SKM-1 treated with dmso at 0.1 percent for 144 hours (cell line): ENCODE data around the gene NUDT22.
A peak's percentile ranks its signal among the peaks of the same experiment; 100 is the strongest.
"Not testable (repeated sequence)": the region's sequence is repeated elsewhere in the genome, so short reads cannot be mapped to it uniquely, and the experiment has no call there.

Experiments used
- DNase-seq: peaks from one replicate; lab custom pipeline; 2025; ENCODE audit not compliant: unreplicated experiment; lab: John Stamatoyannopoulos, UW

NUDT22 gene

DNA sequence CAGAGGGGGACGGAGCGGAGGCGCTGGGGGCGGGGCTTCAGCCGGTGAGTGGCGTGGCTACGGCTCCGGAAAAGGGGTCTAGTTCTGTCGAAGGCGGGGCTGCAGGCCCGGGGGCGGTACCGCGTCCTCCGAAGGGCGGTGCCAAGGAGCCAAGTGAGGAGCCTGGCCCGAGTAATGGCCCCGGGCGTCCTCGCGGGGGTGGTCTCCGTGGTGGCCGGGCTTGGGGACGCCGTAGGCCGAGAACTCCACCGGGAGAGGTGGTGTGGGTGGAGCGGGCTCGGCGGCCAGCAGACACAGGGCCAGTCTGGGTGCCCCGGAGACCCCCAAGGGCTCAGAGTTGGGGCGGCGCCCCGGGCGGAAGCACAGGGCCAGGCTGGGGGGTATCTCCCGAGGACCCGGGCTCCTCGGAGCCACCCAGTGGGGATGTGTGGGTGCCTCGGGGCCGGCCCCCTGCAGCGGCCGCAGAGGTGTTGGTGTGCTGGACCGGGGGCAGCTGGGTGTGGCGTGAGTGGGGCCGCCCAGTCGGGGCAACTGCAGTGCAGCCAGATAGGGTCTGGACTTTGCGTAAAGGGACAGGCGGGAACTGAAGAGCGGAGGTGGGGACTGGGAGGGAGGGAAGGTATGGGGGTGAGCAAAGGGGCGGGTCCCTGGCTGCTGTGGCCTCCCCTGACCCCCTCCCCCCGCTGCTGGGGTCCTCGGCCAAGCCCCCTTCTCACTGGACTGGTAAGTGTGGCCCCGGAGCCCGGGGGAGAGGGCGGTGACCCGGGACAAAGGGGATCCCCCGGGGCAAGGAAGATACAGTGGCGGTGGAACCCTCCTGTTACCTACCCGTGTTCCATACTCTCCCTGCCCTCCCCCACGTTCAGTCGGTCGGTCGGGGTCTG is 15.7 kb downstream of the NUDT22 start:
- DNase-seq = peak; percentile 96

DNA sequence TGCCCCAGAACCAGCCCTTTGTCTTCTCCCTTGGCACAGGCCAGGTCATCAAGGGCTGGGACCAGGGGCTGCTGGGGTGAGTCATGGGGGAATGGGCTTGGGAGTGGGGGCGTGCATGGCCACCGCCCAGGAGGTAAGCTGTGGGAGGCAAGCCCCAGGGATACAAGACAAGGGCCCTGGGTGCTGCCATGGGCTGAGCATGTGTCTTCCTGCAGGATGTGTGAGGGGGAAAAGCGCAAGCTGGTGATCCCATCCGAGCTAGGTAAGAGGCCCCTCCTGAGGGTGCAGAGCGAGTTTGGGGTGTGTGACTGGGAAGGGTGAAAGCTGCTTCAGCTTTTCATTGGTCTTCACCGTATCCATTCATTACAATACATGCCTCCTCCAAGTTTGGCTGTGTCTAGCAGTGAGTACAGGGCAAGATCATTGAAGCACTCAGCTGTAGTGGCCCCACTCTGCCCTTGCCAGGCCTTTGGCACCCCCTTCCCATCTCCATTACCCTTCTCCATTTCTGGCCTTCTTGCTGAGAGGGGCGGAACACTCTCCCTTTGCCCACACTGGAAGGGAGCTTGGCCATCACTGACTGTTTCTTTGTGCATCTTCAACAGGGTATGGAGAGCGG is 17.3 kb downstream of the NUDT22 start:
- DNase-seq = no peak

DNA sequence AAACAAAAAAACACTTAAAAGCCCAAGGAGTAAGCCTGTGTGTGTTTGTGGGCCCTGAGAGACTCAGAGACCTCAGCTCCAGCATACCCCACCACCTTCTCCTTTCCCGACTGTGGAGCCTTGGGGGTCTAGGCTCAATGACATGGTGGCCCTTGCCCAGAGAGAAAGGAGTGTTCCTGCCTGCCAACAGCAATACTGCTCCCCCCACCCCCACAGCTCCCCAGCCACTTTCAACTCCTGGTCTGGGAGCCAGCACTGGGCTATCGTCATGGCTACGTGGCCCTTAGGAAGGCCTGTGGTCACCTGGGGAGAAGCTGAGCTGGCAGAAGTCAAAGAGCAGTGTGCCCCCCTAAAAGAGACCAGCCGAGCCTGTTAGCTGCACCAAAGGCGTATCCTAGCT is 18.0 kb downstream of the NUDT22 start:
- DNase-seq = no peak

DNA sequence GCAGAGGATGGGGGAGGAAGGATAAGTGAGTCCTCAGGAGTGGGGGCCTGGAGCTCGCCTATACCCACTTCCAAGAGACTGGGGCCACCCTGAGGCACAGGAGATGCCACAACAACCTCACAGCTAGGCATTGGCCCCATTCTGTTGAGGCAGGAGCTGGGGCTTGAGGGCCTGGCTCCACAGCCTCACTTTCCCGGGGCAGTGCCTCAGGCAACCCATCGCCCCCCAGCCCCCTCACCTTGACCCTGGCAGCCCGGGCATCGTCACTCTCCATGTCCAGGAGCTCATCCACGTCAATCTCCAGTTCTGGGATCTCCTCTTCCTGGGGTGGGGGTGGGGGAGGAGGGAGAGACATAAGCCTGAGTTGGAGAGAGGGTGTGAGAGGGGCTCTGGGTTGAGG is 18.9 kb downstream of the NUDT22 start:
- DNase-seq = no peak

DNA sequence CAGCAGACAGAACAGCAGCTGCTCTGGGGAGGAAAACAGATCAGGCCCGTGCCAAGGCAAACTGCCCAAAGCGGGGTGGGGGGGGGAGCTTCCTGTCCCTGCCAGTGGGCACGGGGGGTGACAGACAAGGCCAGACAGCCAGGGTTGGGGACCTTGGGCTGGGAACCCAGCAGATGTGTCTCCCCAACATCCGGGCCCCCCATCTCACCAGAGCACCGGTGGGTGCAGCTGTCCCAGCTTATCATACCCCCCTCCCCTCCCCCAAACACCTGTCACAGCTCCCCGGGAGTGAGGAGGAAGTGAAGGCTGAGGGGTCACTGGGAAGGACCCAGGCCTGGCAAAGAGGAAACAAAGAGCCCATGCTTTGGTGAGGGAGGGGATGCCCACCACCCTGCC is 19.3 kb downstream of the NUDT22 start:
- no peak for DNase-seq

DNA sequence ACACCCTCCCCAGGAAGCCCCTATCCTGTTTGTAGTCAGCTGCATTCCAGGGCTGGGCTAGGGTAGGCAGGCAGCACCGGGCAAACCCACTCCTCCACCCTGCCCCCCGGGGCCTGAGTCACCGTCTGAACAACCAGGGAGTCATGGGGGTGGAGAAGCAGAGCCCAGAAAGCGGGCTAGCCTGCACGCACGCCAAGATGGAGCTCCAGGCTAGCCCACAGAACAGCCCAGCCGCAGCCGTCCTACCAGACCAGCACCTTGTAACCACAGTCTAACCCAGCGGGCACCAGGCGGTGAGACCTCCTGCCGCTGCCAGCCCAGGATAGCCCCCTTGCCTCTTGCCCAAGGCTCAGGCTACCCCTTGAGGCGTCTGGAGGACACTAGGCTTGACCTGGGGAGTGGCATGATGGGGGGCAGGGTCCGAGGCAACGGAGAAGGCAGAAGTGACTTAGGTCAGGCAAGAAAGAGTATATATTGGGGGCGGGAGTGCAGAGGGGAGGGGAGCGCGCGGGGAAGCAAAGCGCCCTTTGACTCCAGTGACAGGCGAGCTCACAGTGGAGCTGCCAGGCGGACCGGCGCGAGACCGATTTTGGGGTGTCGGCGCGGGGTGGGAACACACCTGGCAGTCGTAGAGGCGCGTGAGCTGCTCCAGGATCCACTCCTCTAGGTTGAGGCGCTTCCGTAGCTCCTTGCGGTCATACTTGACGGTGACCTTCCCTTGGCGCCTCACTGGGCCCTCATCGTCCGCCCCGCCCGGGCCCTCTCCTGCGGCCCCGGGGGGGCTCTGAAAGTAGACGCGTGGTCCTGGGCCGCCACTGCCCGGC is 19.9 kb downstream of the NUDT22 start:
- no peak for DNase-seq

DNA sequence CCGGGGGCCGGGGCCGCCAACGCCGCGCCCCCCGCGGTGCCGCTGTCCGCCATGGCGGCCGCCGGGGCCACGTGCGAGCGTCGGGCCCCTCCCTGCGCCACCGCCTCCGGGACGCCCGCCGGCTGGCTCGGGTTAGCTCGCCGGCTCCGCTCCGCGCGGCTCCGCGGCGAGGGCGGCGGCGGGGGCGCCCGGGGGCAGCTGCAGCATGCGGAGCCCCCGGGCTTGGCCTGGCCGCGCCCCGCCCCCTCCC is 20.5 kb downstream of the NUDT22 start:
- DNase-seq = not testable (repeated sequence)

DNA sequence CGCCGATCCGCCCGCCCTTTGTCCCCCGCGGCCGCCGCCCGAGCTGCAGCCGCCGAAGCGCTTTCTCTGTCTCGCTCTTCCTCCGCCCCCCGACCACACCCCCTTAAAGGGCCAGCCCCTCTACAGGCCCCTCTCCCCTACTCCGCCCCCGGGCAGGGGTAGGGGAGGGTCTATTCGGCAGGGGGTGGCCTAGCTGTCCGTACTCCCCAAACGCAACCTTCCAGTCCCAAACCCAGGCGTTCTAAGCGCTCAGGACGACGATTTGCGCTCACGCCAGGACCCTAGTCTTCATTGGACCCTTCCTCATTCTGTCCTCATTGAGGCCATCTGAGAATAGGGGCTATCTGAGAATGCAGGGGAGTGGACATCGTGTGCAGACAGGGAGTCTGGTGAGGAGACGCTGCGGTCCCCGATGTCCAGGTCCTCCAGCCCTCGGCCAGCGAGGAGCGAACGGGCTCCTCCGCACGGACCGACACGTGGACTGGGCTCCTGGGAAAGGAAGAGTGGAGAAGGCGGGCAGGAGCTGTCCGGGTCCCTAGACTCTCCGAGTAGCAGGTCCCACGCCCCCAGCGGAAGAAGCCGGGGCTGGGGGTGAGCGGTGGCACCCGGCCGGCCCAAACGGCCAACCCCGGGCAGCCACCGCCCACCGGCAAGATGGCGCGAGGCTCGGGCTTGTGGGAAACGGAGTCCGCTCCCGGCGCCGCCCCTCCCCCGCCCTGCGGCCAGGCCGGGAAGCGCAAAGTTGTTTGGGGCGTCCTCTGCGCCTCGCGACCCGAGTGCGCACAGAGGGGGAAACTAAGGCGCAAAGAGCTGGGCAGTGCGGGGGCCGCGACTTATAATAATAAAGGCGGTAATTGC is 21.0 kb downstream of the NUDT22 start, which contains the start of gene PPP1R14B:
Gene PPP1R14B, minus strand, starts transcription at position 73 of the 858 bp plus-strand sequence. CDS start 270 bp downstream, outside the sequence.
- peak; percentile 75 for DNase-seq

DNA sequence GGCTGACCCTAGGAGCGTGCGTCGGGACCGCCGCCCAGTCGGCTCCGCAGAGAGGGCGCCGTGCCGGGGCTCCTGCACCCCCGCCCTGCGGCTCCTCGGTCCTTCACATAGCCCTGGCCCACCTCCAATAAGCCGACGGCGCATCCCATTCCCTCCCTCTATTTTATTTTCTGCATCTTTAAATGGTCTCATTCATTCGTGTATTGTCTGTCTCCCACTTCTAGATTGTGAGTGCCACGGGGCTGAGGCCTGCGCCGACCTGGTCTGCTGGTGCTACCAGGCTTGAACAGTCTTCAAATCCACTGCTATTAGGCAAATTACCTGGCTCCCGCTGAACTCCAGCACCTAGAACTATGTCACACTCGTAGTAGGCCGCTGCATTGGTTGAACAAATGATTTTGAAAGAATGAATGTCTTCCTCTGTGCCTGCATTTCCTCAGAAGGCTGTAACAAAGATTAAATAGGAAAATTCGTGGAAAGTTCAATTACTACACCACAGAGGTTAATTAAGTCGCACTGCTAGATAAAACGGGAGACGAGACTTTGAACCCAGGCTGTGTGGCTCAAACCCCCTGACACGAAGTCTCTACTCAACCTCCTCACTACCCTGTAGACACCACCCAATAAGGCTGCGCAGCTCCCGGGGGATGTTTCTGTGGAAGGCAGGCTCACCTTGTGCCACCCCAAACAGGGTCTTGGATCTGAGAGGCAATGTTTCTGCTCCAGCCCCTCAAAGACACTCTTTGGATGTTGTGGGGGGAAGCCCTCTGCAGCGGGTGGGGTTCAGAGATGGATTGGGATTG is 21.9 kb downstream of the NUDT22 start:
- no peak for DNase-seq

DNA sequence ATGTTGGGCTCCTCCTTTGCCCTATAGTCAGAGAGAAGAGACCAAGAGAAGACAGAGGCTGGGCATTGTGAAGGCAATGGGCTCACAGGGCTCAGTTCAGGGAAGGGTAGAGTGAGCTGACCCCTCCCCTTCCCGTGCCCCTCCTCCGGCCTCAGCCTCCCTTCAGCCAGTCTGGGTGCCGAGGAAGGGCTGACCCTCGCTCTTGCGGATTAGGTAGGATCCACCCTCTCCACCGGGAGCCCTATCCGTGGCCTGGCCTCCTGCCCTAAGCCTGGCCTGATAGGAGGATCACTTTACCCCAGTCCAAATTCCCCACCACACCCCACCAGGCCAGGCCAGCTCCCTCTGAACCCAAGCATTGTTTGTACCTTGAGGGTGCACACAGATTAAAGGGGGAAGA is 22.5 kb downstream of the NUDT22 start:
- DNase-seq = no peak

DNA sequence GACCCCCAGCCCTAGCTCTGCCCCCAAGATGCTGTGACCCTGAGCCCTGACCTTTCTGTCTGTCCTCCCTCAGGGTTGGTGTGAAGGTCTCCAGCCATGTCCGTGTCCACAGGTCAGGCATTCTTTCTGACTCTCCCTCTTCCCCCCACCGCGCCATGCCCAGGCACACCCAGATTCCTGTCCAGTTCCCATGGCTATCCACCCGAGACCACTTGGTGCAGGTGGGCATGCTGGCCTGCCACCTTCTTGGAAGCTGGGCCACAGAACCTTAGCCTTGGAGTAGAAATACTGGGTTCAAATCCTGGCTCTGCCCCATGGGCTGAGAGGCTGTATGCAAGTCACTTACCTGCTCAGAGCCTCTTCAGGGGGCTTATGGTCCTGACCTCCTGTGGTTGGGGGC is 23.0 kb downstream of the NUDT22 start:
- DNase-seq = no peak

DNA sequence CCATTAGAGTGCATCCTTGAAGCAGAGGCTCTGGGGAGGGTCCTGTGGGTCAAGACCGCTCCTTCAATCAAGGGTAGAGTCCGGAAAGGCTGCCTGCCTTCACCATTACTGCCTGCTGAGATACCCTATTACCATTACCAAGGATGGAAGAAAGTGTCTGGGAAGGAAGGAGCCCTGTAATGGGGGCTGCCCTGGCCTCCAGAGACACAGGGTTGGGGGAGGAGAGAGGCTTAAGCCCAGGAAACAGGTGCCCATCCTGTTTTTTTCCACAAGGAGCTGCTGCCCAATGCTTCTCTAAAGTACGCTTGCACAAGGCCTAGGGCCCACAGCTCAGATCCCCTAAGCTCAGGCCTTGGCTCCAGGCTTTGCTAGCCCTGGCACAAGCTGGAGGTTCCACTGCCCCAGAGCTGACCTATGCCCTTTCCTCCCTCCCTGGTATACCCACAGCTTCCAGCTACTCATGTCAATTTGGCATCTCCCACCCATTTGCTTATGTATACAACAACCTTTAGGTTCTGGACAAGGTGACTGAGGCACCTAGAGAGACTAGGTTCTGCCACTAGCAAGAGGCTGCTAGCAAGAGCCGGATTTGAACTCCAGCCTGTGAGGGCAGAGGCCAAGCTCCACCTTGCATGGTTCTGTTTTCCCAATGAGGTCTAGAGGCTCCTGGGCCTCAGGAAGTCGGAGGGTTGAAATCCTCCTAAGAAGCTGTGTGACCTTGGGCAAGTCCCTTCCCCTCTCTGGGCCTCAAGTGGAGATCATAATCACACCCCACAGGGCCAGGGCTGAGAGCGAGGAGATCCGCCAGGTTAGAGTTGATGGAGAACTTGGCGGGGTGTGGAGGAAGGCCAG is 23.7 kb downstream of the NUDT22 start:
- DNase-seq = no peak

DNA sequence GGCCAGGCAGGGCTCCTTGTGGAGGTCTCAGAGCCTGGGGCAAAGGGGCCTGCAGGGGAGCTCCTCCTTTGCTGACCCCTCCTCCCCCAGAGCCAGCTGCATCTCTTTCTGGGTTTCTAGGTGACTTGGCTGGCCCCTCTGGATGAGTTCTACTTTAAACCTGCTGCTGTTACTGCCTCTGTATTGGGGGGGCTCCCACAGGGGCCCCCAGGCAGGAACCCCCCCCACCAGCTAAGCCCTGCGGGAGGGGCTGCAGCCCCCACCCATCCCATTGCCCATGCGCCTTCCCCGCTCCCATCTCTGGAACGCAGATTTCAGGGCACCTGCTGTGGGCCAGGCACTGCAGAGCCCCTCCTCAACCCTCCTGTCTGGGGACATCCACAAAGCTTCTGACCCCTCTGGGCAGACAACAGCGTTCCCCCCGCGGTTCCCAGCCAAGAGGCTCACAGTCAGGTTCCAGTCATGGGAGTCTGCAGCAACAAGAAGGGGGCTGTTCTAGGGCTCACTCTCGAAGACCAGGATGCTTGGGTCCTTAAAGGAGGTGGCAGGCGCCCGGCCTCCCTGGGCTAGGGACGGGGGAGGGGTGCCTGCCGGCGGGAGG is 24.4 kb downstream of the NUDT22 start:
- DNase-seq = no peak

DNA sequence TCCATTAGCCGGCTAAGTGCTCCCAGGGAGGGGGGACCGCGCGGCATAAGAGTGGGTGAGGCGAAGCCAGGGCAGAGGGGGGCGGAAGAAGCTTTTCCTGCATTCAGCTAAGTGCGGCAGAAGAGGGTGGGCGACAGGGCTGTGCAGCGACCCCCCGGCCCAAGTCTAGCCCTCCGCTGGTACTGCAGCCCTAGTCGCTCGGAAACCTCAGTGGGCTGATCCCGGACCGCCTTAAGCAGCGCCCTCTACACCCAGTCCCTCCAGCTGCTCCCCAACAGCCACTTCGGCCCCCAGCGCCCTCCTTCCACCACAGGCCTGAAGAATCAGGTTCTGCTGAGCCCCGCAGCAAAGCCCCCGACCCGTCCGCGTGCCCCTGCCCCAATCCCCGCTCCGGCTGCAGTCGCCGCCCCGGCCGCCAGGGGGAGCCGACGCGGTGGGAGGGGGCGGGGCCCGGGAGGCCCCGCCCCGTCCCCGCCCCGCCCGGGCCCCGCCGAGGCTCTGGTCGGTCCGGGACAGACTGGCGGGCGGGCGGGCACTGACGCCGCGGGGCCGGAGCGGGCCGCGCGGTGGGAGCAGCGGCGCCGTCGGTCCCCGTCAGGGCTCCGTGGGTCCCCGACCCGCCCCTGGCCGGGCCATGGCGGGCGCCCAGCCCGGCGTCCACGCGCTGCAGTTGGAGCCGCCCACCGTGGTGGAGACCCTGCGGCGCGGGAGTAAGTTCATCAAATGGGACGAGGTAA is 25.1 kb downstream of the NUDT22 start, which contains the start of gene PLCB3:
Gene PLCB3, plus strand, starts transcription at position 515 of the 737 bp plus-strand sequence. Its CDS starts 120 bp downstream, at position 635.
- peak; percentile 32 for DNase-seq

DNA sequence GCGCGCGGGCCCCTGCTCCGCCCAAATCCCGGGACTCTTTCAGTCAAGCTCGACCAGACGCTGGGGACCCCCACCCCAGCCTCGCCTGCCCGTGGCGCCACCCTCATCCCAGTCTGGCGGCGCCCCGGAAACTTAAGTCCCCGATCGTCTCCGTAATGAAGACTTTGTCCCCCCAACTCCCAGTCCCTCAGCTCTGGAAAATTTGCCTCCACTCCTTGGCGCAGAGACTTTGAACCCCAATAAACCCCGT is 25.6 kb downstream of the NUDT22 start:
- no peak for DNase-seq

DNA sequence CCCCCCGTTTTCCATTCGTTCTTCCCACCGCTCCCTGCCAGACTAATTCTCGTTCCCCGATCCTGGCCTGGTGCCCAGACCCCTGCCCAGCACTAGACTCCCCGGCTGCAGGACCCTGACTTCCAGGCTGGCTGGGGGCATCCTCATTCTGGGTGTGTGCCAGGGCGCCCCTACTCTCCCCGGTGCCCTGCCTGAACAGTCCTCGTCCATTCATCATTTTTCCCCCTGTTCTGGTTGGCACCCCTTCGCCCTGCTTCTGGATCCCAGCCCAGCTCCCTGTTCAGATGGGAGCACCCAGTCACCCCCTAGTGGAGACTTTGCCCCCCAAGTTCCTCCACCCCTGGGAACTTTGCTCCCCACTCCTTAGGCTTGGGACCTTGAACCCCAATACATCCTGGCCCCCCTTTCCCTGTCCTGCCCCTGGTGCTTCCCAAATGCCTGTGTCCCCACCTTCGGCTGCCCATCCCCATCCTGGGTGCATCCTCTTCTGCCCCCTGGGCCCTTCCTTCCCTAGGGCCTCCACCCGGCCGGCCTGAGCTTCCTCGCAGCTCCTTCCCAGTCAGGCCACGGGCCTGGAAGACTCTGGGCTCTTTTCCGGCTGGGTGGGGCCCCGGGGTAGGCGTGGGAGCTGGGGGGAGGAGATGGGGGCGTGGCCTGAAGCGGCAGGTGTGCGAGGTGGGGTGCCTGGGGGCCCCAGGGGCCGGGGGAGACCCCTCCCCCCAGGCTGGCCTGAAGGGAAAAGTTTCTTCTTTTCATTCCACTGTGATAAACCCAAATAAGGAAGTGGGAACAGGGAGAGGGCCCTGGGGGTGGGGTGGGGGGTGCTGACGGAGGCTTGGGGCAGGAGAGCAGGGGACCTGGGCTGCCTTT is 26.2 kb downstream of the NUDT22 start:
- no peak for DNase-seq

DNA sequence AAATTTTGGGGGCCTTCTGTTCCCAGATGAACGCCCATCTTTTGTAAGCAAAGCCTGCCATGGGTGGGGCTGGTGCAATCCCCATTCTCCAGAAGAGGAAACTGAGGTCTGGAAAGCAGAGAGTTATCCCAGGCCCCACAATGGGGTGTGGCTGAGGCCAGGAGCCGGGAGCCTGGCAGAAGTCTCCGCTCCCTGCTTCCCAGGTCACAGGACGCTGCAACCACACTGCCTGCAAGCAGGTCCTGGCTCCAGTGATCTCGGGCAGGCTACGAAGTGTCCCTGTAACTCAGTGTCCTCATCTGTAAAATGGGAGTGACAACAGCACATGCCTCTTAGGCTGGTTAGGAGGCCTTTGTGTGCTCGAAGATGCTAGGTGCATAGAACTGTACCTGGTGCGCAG is 27.0 kb downstream of the NUDT22 start:
- no peak for DNase-seq
